ENCODE results near the gene ACLY. TPM values are rescaled to one million over a fixed set of nuclear protein-coding genes. Genes with fewer than 3 reads are reported as not detected.
"Not testable (repeated sequence)": the region's sequence is repeated elsewhere in the genome, so short reads cannot be mapped to it uniquely, and the experiment has no call there.

Gene ACLY
- total and polyA plus RNA-seq, 3 experiments from 2014 or later = 70.6 to 189 (median 188) TPM

GRCh38 chr17:41932816-41933389 is 14.2 kb upstream of the ACLY start:
- POLR2A ChIA-PET = interaction anchor here (0.6 to 0.7 kb wide), 2 partner anchors 289 to 1871 kb away, joined by 5 to 7 read pairs; no protein-coding TSS in a partner anchor
- H3K36me3 Mint-ChIP-seq = peaks cover 0 to 5% (median 0%) of the 10 kb centered on the region in 3 donors
- DNase-seq = no peak
- H3K27me3 ChIP-seq (ENCODE audit: insufficient read depth, low read length, poor library complexity, severe bottlenecking) = no peaks in the 10 kb centered on the region
- H3K27ac Mint-ChIP-seq = peak overlapping the region in 5 of 8 donors; percentile 24 to 90 (median 68)
- H3K36me3 ChIP-seq (ENCODE audit: insufficient read depth, low read length) = no peaks in the 10 kb centered on the region
- H3K4me1 ChIP-seq (ENCODE audit: insufficient read depth, low read length) = peaks cover 20% of the 10 kb centered on the region
- peak overlapping the region; percentile 10 for H3K27ac ChIP-seq (ENCODE audit: low read depth, low read length)
- no peak overlapping the region for H3K4me3 ChIP-seq (ENCODE audit: low read length)
- H3K9me3 ChIP-seq (ENCODE audit: low read length) = no peaks in the 10 kb centered on the region
- peaks cover 19 to 26% (median 24%) of the 10 kb centered on the region in 3 donors for H3K4me1 Mint-ChIP-seq
- H3K9me3 Mint-ChIP-seq = no peaks in the 10 kb centered on the region
- CTCF ChIA-PET = interaction anchor here (0.7 to 1.1 kb wide), 3 partner anchors 85 to 434 kb away, joined by 3 read pairs; partner anchors contain the start of gene DNAJC7
- H3K4me3 Mint-ChIP-seq = peak overlapping the region in 2 of 7 donors; percentile 9 to 69
- H3K27me3 Mint-ChIP-seq = peaks cover 4 to 8% of the 10 kb centered on the region in 2 donors

- H3K27me3 Mint-ChIP-seq; H3K36me3 Mint-ChIP-seq; H3K27ac ChIP-seq (ENCODE audit: low read depth, low read length); H3K27me3 ChIP-seq (ENCODE audit: insufficient read depth, low read length, poor library complexity, severe bottlenecking); H3K9me3 ChIP-seq (ENCODE audit: low read length); DNase-seq; H3K4me3 ChIP-seq (ENCODE audit: low read length); H3K36me3 ChIP-seq (ENCODE audit: insufficient read depth, low read length); POLR2A ChIA-PET; H3K9me3 Mint-ChIP-seq: not testable (repeated sequence)
- H3K4me1 Mint-ChIP-seq = peaks cover 19 to 26% (median 24%) of the 10 kb centered on the region in 3 donors
- peak overlapping the region in 6 of 8 donors; percentile 22 to 98 (median 47) for H3K27ac Mint-ChIP-seq
- H3K4me1 ChIP-seq (ENCODE audit: insufficient read depth, low read length) = peaks cover 20% of the 10 kb centered on the region
- peak overlapping the region in 1 of 7 donors; percentile 23 for H3K4me3 Mint-ChIP-seq
- CTCF ChIA-PET = interaction anchor here (1.1 to 1.5 kb wide), 2 partner anchors 9 to 86 kb away, joined by 3 read pairs; partner anchors contain the start of gene DNAJC7
These were observed 13.0 kb upstream of the ACLY start for GRCh38 chr17:41931715-41932114.

GRCh38 chr17:41930833-41931156 is 12.0 kb upstream of the ACLY start:
- not testable (repeated sequence) for H3K9me3 Mint-ChIP-seq; H3K27me3 Mint-ChIP-seq; H3K36me3 ChIP-seq (ENCODE audit: insufficient read depth, low read length); DNase-seq; H3K36me3 Mint-ChIP-seq; H3K9me3 ChIP-seq (ENCODE audit: low read length); H3K27me3 ChIP-seq (ENCODE audit: insufficient read depth, low read length, poor library complexity, severe bottlenecking)
- H3K4me1 ChIP-seq (ENCODE audit: insufficient read depth, low read length) = peaks cover 20% of the 10 kb centered on the region
- peak overlapping the region; percentile 90 for H3K27ac ChIP-seq (ENCODE audit: low read depth, low read length)
- Mint-ChIP-seq H3K27ac (peak overlapping the region; percentile 90 to 100 (median 97)), H3K4me1 (peaks cover 19 to 26% (median 24%) of the 10 kb centered on the region in 3 donors), H3K4me3 (peak overlapping the region; percentile 88 to 97 (median 94))
- POLR2A ChIA-PET = interaction anchor here (0.6 to 1.7 kb wide), 11 partner anchors 12 to 1356 kb away, joined by 3 to 15 read pairs (median 5); partner anchors contain the start of genes ACLY, CNP, DNAJC7 and KLHL11
- CTCF ChIA-PET = interaction anchor here (0.6 to 1.7 kb wide), 12 partner anchors 8 to 182 kb away, joined by 3 to 8 read pairs (median 3); partner anchors contain the start of genes ACLY, CNP, DHX58 and DNAJC7
- H3K4me3 ChIP-seq (ENCODE audit: low read length) = peak overlapping the region; percentile 72

DNA sequence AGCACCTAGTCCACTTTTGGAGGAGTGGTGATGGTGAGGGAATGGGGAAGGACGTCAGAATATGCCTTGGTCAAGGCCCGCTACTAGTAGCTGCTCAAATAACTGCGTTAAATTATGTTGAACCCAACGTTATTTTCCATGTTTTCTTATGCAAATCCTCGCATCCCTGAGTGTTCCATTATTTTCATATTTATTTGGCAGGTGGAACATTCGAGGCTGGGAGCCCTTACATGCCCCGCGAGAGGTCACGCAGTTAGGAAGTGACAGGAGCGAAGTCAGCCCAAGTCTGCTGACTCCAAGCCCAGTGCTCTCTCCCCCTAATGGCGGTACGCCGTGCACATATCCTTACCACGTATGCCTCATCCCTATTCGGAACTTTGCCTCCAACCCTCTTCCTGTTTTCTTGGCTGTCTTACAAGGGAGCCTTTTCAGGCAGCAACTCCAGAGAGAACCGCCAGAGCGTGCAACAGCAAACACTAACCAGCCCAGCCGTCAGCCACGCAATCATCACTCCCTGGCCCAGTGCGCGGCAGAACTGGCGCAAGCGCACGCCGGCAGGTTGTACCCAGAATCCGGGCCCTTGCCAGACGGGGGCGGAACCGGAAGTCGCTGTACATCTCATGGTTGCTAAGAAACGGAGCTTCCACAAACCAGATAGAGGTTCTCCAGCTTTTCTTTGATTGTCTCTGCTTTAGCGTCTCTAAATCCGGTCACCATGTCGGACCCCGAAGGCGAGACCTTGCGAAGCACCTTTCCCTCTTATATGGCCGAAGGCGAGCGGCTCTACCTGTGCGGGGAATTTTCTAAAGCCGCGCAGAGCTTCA is 11.5 kb upstream of the ACLY start, which contains the start of gene ODAD4:
Gene ODAD4 (plus strand): TSS at position 609 of the 824 bp plus-strand sequence. CDS start 107 bp downstream, at position 716.
- peak; percentile 94 to 97 (median 96) for DNase-seq
- peaks cover 4 to 9% of the 10 kb centered on the region in 2 donors for H3K27me3 Mint-ChIP-seq
- Histone ChIP-seq H3K9me3 (ENCODE audit: low read length) (no peaks in the 10 kb centered on the region), H3K4me3 (ENCODE audit: low read length) (peak within 1 kb of the TSS; percentile 72), H3K27me3 (ENCODE audit: insufficient read depth, low read length, poor library complexity, severe bottlenecking) (no peaks in the 10 kb centered on the region), H3K4me1 (ENCODE audit: insufficient read depth, low read length) (peaks cover 20% of the 10 kb centered on the region), H3K27ac (ENCODE audit: low read depth, low read length) (peak within 1 kb of the TSS; percentile 90), H3K36me3 (ENCODE audit: insufficient read depth, low read length) (no peaks in the 10 kb centered on the region)
- H3K9me3 Mint-ChIP-seq = no peaks in the 10 kb centered on the region
- H3K4me1 Mint-ChIP-seq = peaks cover 19 to 26% (median 24%) of the 10 kb centered on the region in 3 donors
- POLR2A ChIA-PET = interaction anchor here (0.5 to 1.7 kb wide), 11 partner anchors 12 to 1355 kb away, joined by 3 to 15 read pairs (median 5); partner anchors contain the start of genes ACLY, CNP, DNAJC7 and KLHL11
- peak within 1 kb of the TSS; percentile 88 to 97 (median 94) for H3K4me3 Mint-ChIP-seq
- CTCF ChIA-PET = interaction anchor here (0.6 to 1.7 kb wide), 14 partner anchors 8 to 183 kb away, joined by 3 to 8 read pairs (median 3); partner anchors contain the start of genes ACLY, CNP, DHX58 and DNAJC7
- H3K36me3 Mint-ChIP-seq = peaks cover 0 to 5% (median 0%) of the 10 kb centered on the region in 3 donors
- peak within 1 kb of the TSS; percentile 90 to 100 (median 97) for H3K27ac Mint-ChIP-seq

DNA sequence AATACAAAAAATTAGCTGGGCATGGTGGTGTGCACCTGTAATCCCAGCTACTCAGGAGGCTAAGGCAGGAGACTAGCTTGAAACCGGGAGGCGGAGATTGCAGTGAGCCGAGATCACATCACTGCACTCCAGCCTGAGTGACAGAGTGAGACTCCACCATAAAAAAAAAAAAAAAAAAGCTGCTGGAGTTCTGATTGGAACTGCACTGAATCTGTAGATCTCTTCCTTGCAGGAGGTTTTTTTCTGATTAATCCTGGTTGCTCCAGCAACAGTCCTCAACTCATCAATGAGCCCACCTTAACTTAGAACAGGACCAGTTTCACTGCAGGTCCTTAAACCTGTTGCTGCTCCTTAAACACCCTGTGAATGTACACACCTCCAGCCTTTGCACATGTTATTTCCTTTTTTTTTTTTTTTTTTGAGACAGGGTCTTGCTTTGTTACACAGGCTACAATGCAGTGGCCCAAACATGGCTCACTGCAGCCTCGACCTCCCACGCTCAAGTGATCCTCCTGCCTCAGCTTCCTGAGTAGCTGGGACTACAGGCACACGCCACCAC is 10.0 kb upstream of the ACLY start:
- Histone ChIP-seq H3K4me1 (ENCODE audit: insufficient read depth, low read length) (peaks cover 20% of the 10 kb centered on the region), H3K4me3 (ENCODE audit: low read length) (no peak overlapping the region), H3K36me3 (ENCODE audit: insufficient read depth, low read length) (no peaks in the 10 kb centered on the region), H3K9me3 (ENCODE audit: low read length) (no peaks in the 10 kb centered on the region), H3K27me3 (ENCODE audit: insufficient read depth, low read length, poor library complexity, severe bottlenecking) (no peaks in the 10 kb centered on the region), H3K27ac (ENCODE audit: low read depth, low read length) (peak overlapping the region; percentile 90)
- H3K27me3 Mint-ChIP-seq = peaks cover 0 to 8% of the 10 kb centered on the region in 2 donors
- DNase-seq = no peak
- H3K4me3 Mint-ChIP-seq = peak overlapping the region; percentile 56 to 94 (median 90)
- CTCF ChIA-PET = interaction anchor here (1.0 to 1.5 kb wide), 2 partner anchors 10 to 87 kb away, joined by 3 to 4 read pairs; no protein-coding TSS in a partner anchor
- no peaks in the 10 kb centered on the region for H3K9me3 Mint-ChIP-seq
- peak overlapping the region; percentile 90 to 100 (median 97) for H3K27ac Mint-ChIP-seq
- H3K36me3 Mint-ChIP-seq = peaks cover 0 to 5% (median 0%) of the 10 kb centered on the region in 3 donors
- peaks cover 19 to 26% (median 24%) of the 10 kb centered on the region in 3 donors for H3K4me1 Mint-ChIP-seq
- POLR2A ChIA-PET = interaction anchor here (0.6 to 1.3 kb wide), 2 partner anchors 9 to 64 kb away, joined by 3 read pairs; partner anchors contain the start of gene KLHL11

- DNase-seq = no peak
- no peaks in the 10 kb centered on the region for H3K9me3 ChIP-seq (ENCODE audit: low read length)
- H3K27me3 ChIP-seq (ENCODE audit: insufficient read depth, low read length, poor library complexity, severe bottlenecking) = no peaks in the 10 kb centered on the region
- CTCF ChIA-PET = no interaction called here
- peaks cover 18% of the 10 kb centered on the region for H3K4me1 ChIP-seq (ENCODE audit: insufficient read depth, low read length)
- no peak overlapping the region for H3K4me3 ChIP-seq (ENCODE audit: low read length)
- no peaks in the 10 kb centered on the region for H3K36me3 ChIP-seq (ENCODE audit: insufficient read depth, low read length)
- H3K4me1 Mint-ChIP-seq = peaks cover 17 to 21% (median 21%) of the 10 kb centered on the region in 3 donors
- H3K4me3 Mint-ChIP-seq = no peak overlapping the region
- no peaks in the 10 kb centered on the region for H3K9me3 Mint-ChIP-seq
- POLR2A ChIA-PET = interaction anchor here (0.8 kb wide), 1 partner anchor 61 kb away, joined by 3 read pairs; the partner anchor contains the start of gene KLHL11
- no peak overlapping the region for H3K27ac ChIP-seq (ENCODE audit: low read depth, low read length)
- H3K27me3 Mint-ChIP-seq = peaks cover 0 to 6% of the 10 kb centered on the region in 2 donors
- peaks cover 0 to 5% (median 0%) of the 10 kb centered on the region in 3 donors for H3K36me3 Mint-ChIP-seq
- H3K27ac Mint-ChIP-seq = peak overlapping the region in 1 of 8 donors; percentile 46
These were observed 7.3 kb upstream of the ACLY start for GRCh38 chr17:41925991-41926590.

DNA sequence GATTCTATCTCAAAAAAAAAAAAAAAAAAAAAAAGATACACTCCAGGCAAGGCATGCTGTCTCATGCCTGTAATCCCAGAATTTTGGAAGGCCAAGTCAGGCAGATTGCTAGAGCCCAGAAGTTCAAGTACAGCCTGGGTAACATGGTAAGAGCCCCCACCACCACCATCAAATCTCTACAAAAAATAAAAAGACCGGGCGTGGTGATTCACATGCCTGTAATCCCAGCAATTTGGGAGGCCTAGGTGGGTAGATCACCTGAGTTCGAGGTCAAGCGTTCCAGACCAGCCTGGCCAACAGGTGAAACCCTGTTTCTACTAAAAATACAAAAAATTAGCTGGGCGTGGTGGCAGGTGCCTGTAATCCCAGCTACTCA is 1.8 kb upstream of the ACLY start:
- H3K4me1 Mint-ChIP-seq = peaks cover 17 to 30% (median 18%) of the 10 kb centered on the region in 3 donors
- POLR2A ChIA-PET = interaction anchor here (0.7 kb wide), 1 partner anchor 409 kb away, joined by 10 read pairs; no protein-coding TSS in a partner anchor
- no peak overlapping the region for H3K27ac Mint-ChIP-seq
- no peaks in the 10 kb centered on the region for H3K27me3 ChIP-seq (ENCODE audit: insufficient read depth, low read length, poor library complexity, severe bottlenecking)
- H3K36me3 ChIP-seq (ENCODE audit: insufficient read depth, low read length) = no peaks in the 10 kb centered on the region
- no peaks in the 10 kb centered on the region for H3K9me3 Mint-ChIP-seq
- CTCF ChIA-PET = interaction anchor here (0.6 kb wide), 1 partner anchor 17 kb away, joined by 4 read pairs; no protein-coding TSS in a partner anchor
- no peaks in the 10 kb centered on the region for H3K9me3 ChIP-seq (ENCODE audit: low read length)
- DNase-seq = no peak
- H3K27ac ChIP-seq (ENCODE audit: low read depth, low read length) = no peak overlapping the region
- peaks cover 0 to 15% (median 0%) of the 10 kb centered on the region in 3 donors for H3K36me3 Mint-ChIP-seq
- H3K27me3 Mint-ChIP-seq = peaks cover 0 to 2% of the 10 kb centered on the region in 2 donors
- peaks cover 15% of the 10 kb centered on the region for H3K4me1 ChIP-seq (ENCODE audit: insufficient read depth, low read length)
- H3K4me3 Mint-ChIP-seq = no peak overlapping the region
- H3K4me3 ChIP-seq (ENCODE audit: low read length) = no peak overlapping the region
